ENCODE results near the gene IL12RB2. TPM values are rescaled to one million over a fixed set of nuclear protein-coding genes. Genes with fewer than 3 reads are reported as not detected.
"Not testable (repeated sequence)": the region's sequence is repeated elsewhere in the genome, so short reads cannot be mapped to it uniquely, and the experiment has no call there.

IL12RB2 gene
- total and polyA plus RNA-seq, 7 experiments from 2014 or later, result 0.38 to 78.1 (median 0.88) TPM

GRCh38 chr1:67415041-67415440 is 107.4 kb downstream of the IL12RB2 start:
- no peak for ATAC-seq
- H3K27ac Mint-ChIP-seq, result peak overlapping the region in 2 of 9 donors; percentile 9 to 58
- peaks cover 23 to 50% (median 45%) of the 10 kb centered on the region in 7 donors for H3K4me1 Mint-ChIP-seq
- Histone ChIP-seq H3K4me1 (ENCODE audit: control insufficient read depth in 2 of 2, insufficient read depth in 2 of 2, low read length in 2 of 2) (peaks cover 0 to 7% of the 10 kb centered on the region in 2 donors), H3K9me3 (ENCODE audit: control insufficient read depth in 2 of 3, low read length in 3 of 3) (no peaks in the 10 kb centered on the region), H3K36me3 (ENCODE audit: control insufficient read depth in 2 of 3, insufficient read depth in 3 of 3, low read length in 3 of 3) (peaks cover 9 to 70% (median 24%) of the 10 kb centered on the region in 3 experiments), H3K27ac (ENCODE audit: low read depth, low read length) (no peak overlapping the region), H3K27me3 (ENCODE audit: control insufficient read depth in 2 of 2, insufficient read depth in 2 of 2, low read length in 2 of 2) (no peaks in the 10 kb centered on the region), H3K4me3 (ENCODE audit: low read length) (no peak overlapping the region)
- no peaks in the 10 kb centered on the region for H3K27me3 Mint-ChIP-seq
- ChIA-PET CTCF (no interaction called here), POLR2A (interaction anchor here (0.8 kb wide), 1 partner anchor 32 kb away, joined by 3 read pairs; no protein-coding TSS in a partner anchor)
- peaks cover 5 to 59% (median 33%) of the 10 kb centered on the region in 5 donors for H3K36me3 Mint-ChIP-seq
- H3K4me3 Mint-ChIP-seq, result no peak overlapping the region
- no peak for DNase-seq
- intact Hi-C loops (cut with micrococcal nuclease), result loop anchor here in 1 of 2 donors (2.0 kb wide), 1 partner anchor 14 kb away; no protein-coding TSS in a partner anchor
- H3K9me3 Mint-ChIP-seq, result no peaks in the 10 kb centered on the region

GRCh38 chr1:67417733-67418132 is 110.1 kb downstream of the IL12RB2 start:
- CTCF ChIA-PET, result not testable (repeated sequence)

GRCh38 chr1:67418839-67419586 is 111.3 kb downstream of the IL12RB2 start:
- intact Hi-C loops (cut with micrococcal nuclease), result loop anchor here in 1 of 2 donors (1.0 kb wide), 1 partner anchor 8 kb away; no protein-coding TSS in a partner anchor
- POLR2A ChIA-PET, result interaction anchor here (1.0 kb wide), 1 partner anchor 10 kb away, joined by 7 read pairs; the partner anchor contains the start of gene SERBP1

More at GRCh38 chr1:67417733-67418132, 110.1 kb downstream of the IL12RB2 start:
- peaks cover 0 to 15% of the 10 kb centered on the region in 2 donors for H3K4me1 ChIP-seq (ENCODE audit: control insufficient read depth in 2 of 2, insufficient read depth in 2 of 2, low read length in 2 of 2)
- DNase-seq; ATAC-seq; intact Hi-C loops (cut with micrococcal nuclease); H3K27me3 ChIP-seq (ENCODE audit: control insufficient read depth in 2 of 2, insufficient read depth in 2 of 2, low read length in 2 of 2); H3K4me3 ChIP-seq (ENCODE audit: low read length); H3K27ac ChIP-seq (ENCODE audit: low read depth, low read length); H3K9me3 ChIP-seq (ENCODE audit: control insufficient read depth in 2 of 3, low read length in 3 of 3); H3K27me3 Mint-ChIP-seq; H3K9me3 Mint-ChIP-seq; H3K4me3 Mint-ChIP-seq: not testable (repeated sequence)
- peaks cover 9 to 89% (median 36%) of the 10 kb centered on the region in 3 experiments for H3K36me3 ChIP-seq (ENCODE audit: control insufficient read depth in 2 of 3, insufficient read depth in 3 of 3, low read length in 3 of 3)
- peaks cover 36 to 73% (median 61%) of the 10 kb centered on the region in 7 donors for H3K4me1 Mint-ChIP-seq
- H3K27ac Mint-ChIP-seq, result peak overlapping the region in 2 of 9 donors; percentile 75 to 77
- H3K36me3 Mint-ChIP-seq, result peaks cover 5 to 60% (median 44%) of the 10 kb centered on the region in 5 donors
- POLR2A ChIA-PET, result interaction anchor here (0.6 kb wide), 1 partner anchor 457 kb away, joined by 3 read pairs; no protein-coding TSS in a partner anchor

GRCh38 chr1:67420835-67421492 is 113.3 kb downstream of the IL12RB2 start:
- no peak for ATAC-seq
- no peak overlapping the region for H3K27ac ChIP-seq (ENCODE audit: low read depth, low read length)
- H3K27me3 ChIP-seq (ENCODE audit: control insufficient read depth in 2 of 2, insufficient read depth in 2 of 2, low read length in 2 of 2), result no peaks in the 10 kb centered on the region
- H3K9me3 ChIP-seq (ENCODE audit: control insufficient read depth in 2 of 3, low read length in 3 of 3), result no peaks in the 10 kb centered on the region
- intact Hi-C loops (cut with micrococcal nuclease), result loop anchor here in 1 of 2 donors (10.0 kb wide), 1 partner anchor 186 kb away; no protein-coding TSS in a partner anchor
- Mint-ChIP-seq H3K27ac (peak overlapping the region in 4 of 9 donors; percentile 12 to 77 (median 62)), H3K27me3 (no peaks in the 10 kb centered on the region), H3K36me3 (peaks cover 5 to 66% (median 47%) of the 10 kb centered on the region in 5 donors), H3K4me3 (no peak overlapping the region), H3K9me3 (no peaks in the 10 kb centered on the region), H3K4me1 (peaks cover 47 to 83% (median 67%) of the 10 kb centered on the region in 7 donors)
- CTCF ChIA-PET, result no interaction called here
- POLR2A ChIA-PET, result interaction anchor here (1.9 kb wide), 1 partner anchor 9 kb away, joined by 8 read pairs; the partner anchor contains the start of gene SERBP1
- H3K4me3 ChIP-seq (ENCODE audit: low read length), result no peak overlapping the region
- peaks cover 4 to 15% of the 10 kb centered on the region in 2 donors for H3K4me1 ChIP-seq (ENCODE audit: control insufficient read depth in 2 of 2, insufficient read depth in 2 of 2, low read length in 2 of 2)
- no peak for DNase-seq
- peaks cover 19 to 89% (median 23%) of the 10 kb centered on the region in 3 experiments for H3K36me3 ChIP-seq (ENCODE audit: control insufficient read depth in 2 of 3, insufficient read depth in 3 of 3, low read length in 3 of 3)

More at GRCh38 chr1:67418839-67419586, 111.3 kb downstream of the IL12RB2 start:
- CTCF ChIA-PET, result no interaction called here
- Mint-ChIP-seq H3K4me3 (peak overlapping the region in 3 of 10 donors; percentile 12 to 44 (median 14)), H3K9me3 (no peaks in the 10 kb centered on the region), H3K27me3 (no peaks in the 10 kb centered on the region), H3K27ac (peak overlapping the region; percentile 22 to 77 (median 56)), H3K4me1 (peaks cover 38 to 79% (median 67%) of the 10 kb centered on the region in 7 donors), H3K36me3 (peaks cover 5 to 63% (median 45%) of the 10 kb centered on the region in 5 donors)
- ATAC-seq (no peak), DNase-seq (no peak)
- no peaks in the 10 kb centered on the region for H3K9me3 ChIP-seq (ENCODE audit: control insufficient read depth in 2 of 3, low read length in 3 of 3)
- H3K4me1 ChIP-seq (ENCODE audit: control insufficient read depth in 2 of 2, insufficient read depth in 2 of 2, low read length in 2 of 2), result peaks cover 0 to 15% of the 10 kb centered on the region in 2 donors
- H3K4me3 ChIP-seq (ENCODE audit: low read length), result no peak overlapping the region
- peaks cover 18 to 90% (median 36%) of the 10 kb centered on the region in 3 experiments for H3K36me3 ChIP-seq (ENCODE audit: control insufficient read depth in 2 of 3, insufficient read depth in 3 of 3, low read length in 3 of 3)
- no peaks in the 10 kb centered on the region for H3K27me3 ChIP-seq (ENCODE audit: control insufficient read depth in 2 of 2, insufficient read depth in 2 of 2, low read length in 2 of 2)
- no peak overlapping the region for H3K27ac ChIP-seq (ENCODE audit: low read depth, low read length)

- DNase-seq (no peak), ATAC-seq (no peak)
- ChIA-PET POLR2A (interaction anchor here (1.0 to 2.6 kb wide), 4 partner anchors 9 to 374 kb away, joined by 3 to 7 read pairs (median 3); partner anchors contain the start of gene SLC35D1), CTCF (interaction anchor here (1.3 kb wide), 1 partner anchor 74 kb away, joined by 4 read pairs; no protein-coding TSS in a partner anchor)
- Mint-ChIP-seq H3K4me3 (peak overlapping the region; percentile 93 to 99 (median 95)), H3K4me1 (peaks cover 40 to 68% (median 58%) of the 10 kb centered on the region in 7 donors), H3K27ac (peak overlapping the region; percentile 2 to 99 (median 96)), H3K9me3 (no peaks in the 10 kb centered on the region), H3K27me3 (no peaks in the 10 kb centered on the region), H3K36me3 (peaks cover 18 to 47% (median 34%) of the 10 kb centered on the region in 5 donors)
- Histone ChIP-seq H3K4me3 (ENCODE audit: low read length) (peak overlapping the region; percentile 98), H3K9me3 (ENCODE audit: control insufficient read depth in 2 of 3, low read length in 3 of 3) (no peaks in the 10 kb centered on the region), H3K36me3 (ENCODE audit: control insufficient read depth in 2 of 3, insufficient read depth in 3 of 3, low read length in 3 of 3) (peaks cover 0 to 45% (median 20%) of the 10 kb centered on the region in 3 experiments), H3K27ac (ENCODE audit: low read depth, low read length) (peak overlapping the region; percentile 96), H3K27me3 (ENCODE audit: control insufficient read depth in 2 of 2, insufficient read depth in 2 of 2, low read length in 2 of 2) (no peaks in the 10 kb centered on the region), H3K4me1 (ENCODE audit: control insufficient read depth in 2 of 2, insufficient read depth in 2 of 2, low read length in 2 of 2) (peaks cover 5 to 16% of the 10 kb centered on the region in 2 donors)
- intact Hi-C loops (cut with micrococcal nuclease), result loop anchor here (1.0 to 10.0 kb wide), 3 partner anchors 8 to 445 kb away; no protein-coding TSS in a partner anchor
Measured at GRCh38 chr1:67427465-67427864, 119.8 kb downstream of the IL12RB2 start.

GRCh38 chr1:67427947-67428346 is 120.3 kb downstream of the IL12RB2 start:
- DNase-seq (no peak), ATAC-seq (no peak)
- peaks cover 0 to 41% (median 20%) of the 10 kb centered on the region in 3 experiments for H3K36me3 ChIP-seq (ENCODE audit: control insufficient read depth in 2 of 3, insufficient read depth in 3 of 3, low read length in 3 of 3)
- peaks cover 5 to 16% of the 10 kb centered on the region in 2 donors for H3K4me1 ChIP-seq (ENCODE audit: control insufficient read depth in 2 of 2, insufficient read depth in 2 of 2, low read length in 2 of 2)
- Mint-ChIP-seq H3K4me1 (peaks cover 37 to 66% (median 58%) of the 10 kb centered on the region in 7 donors), H3K27me3 (no peaks in the 10 kb centered on the region), H3K4me3 (peak overlapping the region; percentile 93 to 99 (median 95)), H3K27ac (peak overlapping the region in 8 of 9 donors; percentile 73 to 99 (median 96)), H3K36me3 (peaks cover 18 to 42% (median 34%) of the 10 kb centered on the region in 5 donors), H3K9me3 (no peaks in the 10 kb centered on the region)
- peak overlapping the region; percentile 96 for H3K27ac ChIP-seq (ENCODE audit: low read depth, low read length)
- H3K27me3 ChIP-seq (ENCODE audit: control insufficient read depth in 2 of 2, insufficient read depth in 2 of 2, low read length in 2 of 2), result no peaks in the 10 kb centered on the region
- H3K9me3 ChIP-seq (ENCODE audit: control insufficient read depth in 2 of 3, low read length in 3 of 3), result no peaks in the 10 kb centered on the region
- H3K4me3 ChIP-seq (ENCODE audit: low read length), result peak overlapping the region; percentile 98
- CTCF ChIA-PET, result interaction anchor here (1.3 kb wide), 1 partner anchor 73 kb away, joined by 4 read pairs; no protein-coding TSS in a partner anchor
- POLR2A ChIA-PET, result interaction anchor here (0.5 to 2.6 kb wide), 5 partner anchors 9 to 894 kb away, joined by 3 to 7 read pairs (median 3); partner anchors contain the start of genes SGIP1 and SLC35D1
- intact Hi-C loops (cut with micrococcal nuclease), result loop anchor here (1.0 to 10.0 kb wide), 4 partner anchors 9 to 446 kb away; no protein-coding TSS in a partner anchor

Measured in naive thymus-derived CD4-positive, alpha-beta T cell (primary cell).